K562 (cell line): ENCODE measurements around the gene FAM133A.

Source experiments
- CREM ChIP-seq: IDR thresholded peaks from 2 replicates; pipeline ENCODE4 v1.6.1; 2014; ENCODE audit warnings: antibody characterized with exemption, low read depth
- FOXM1 ChIP-seq, 2 experiments: fragments of 450-650 bp in 1 of 2; sonication (generic) in 1 of 2; formaldehyde crosslinking in 1 of 2; IDR thresholded peaks; 2 replicates each; pipeline versions ENCODE4 v1.6.1 to v1.9.0; 2017 to 2022; ENCODE audit warnings: low read depth in 2 of 2, mild to moderate bottlenecking in 2 of 2, missing genetic modification reagents in 1 of 2, moderate library complexity in 1 of 2
- GABPB2 ChIP-seq: fragments of 250-450 bp; sonication (Bioruptor Pico); conservative IDR thresholded peaks from 2 replicates; pipeline ENCODE4 v1.5.1; 2021; ENCODE audit warnings: mild to moderate bottlenecking
- HDAC6 ChIP-seq: IDR thresholded peaks from 2 replicates; pipeline ENCODE4 v1.6.1; 2012; ENCODE audit warnings: low read depth, mild to moderate bottlenecking, control low read depth, inconsistent platforms, low read length, moderate library complexity
- JUN ChIP-seq, 2 experiments: sonication (generic) in 1 of 2; formaldehyde crosslinking in 1 of 2; IDR thresholded peaks; 2 replicates each; pipeline versions ENCODE4 v1.6.1 to v1.8.0; 2012 to 2022; ENCODE audit warnings: borderline replicate concordance in 2 of 2, mild to moderate bottlenecking in 2 of 2, improper control_type of control experiment in 1 of 2, low read depth in 1 of 2, low read length in 1 of 2, missing genetic modification reagents in 1 of 2
- MXI1 ChIP-seq: IDR thresholded peaks from 2 replicates; pipeline ENCODE4 v1.6.1; 2011; ENCODE audit warnings: low read depth, mild to moderate bottlenecking, improper control_type of control experiment, low read length
- NFIC ChIP-seq: fragments of 450-650 bp; IDR thresholded peaks from 2 replicates; pipeline ENCODE4 v1.6.1; 2017; ENCODE audit warnings: mild to moderate bottlenecking, inconsistent platforms
- NR3C1 ChIP-seq: sonication (generic); formaldehyde crosslinking; IDR thresholded peaks from 2 replicates; pipeline ENCODE4 v1.8.1; 2022; ENCODE audit warnings: missing genetic modification reagents
- POLR2A ChIP-seq: fragments of 450-650 bp; conservative IDR thresholded peaks from 2 replicates; pipeline ENCODE4 v1.6.1; 2016
- SMC3 ChIP-seq: conservative IDR thresholded peaks from 2 replicates; pipeline ENCODE4 v1.6.1; 2011; ENCODE audit warnings: low read depth, low read length, improper control_type of control experiment; ENCODE audit not compliant: insufficient read depth
- ZNF444 ChIP-seq: fragments of 250-450 bp; sonication (Bioruptor Pico); IDR thresholded peaks from 2 replicates; pipeline ENCODE4 v1.4.0; 2020; ENCODE audit warnings: mild to moderate bottlenecking, moderate library complexity
- TF ChIP-seq, protein P1 (sequence below), 3 experiments: IDR thresholded peaks in 2 of 3; conservative IDR thresholded peaks in 1 of 3; 2 replicates each; pipeline ENCODE4 v1.5.1; 2011 to 2012; ENCODE audit warnings: low read length in 3 of 3, mild to moderate bottlenecking in 3 of 3, control low read depth in 2 of 3, improper control_type of control experiment in 1 of 3, inconsistent platforms in 1 of 3, low read depth in 1 of 3, mixed read lengths in 1 of 3, moderate library complexity in 1 of 3; ENCODE audit not compliant: insufficient read depth in 2 of 3
- TF ChIP-seq, protein P2 (sequence below): sonication (generic); formaldehyde crosslinking; IDR thresholded peaks from 2 replicates; pipeline ENCODE4 v1.8.1; 2023; ENCODE audit warnings: mild to moderate bottlenecking, missing genetic modification reagents
- TF ChIP-seq, protein P3 (sequence below): sonication (generic); formaldehyde crosslinking; IDR thresholded peaks from 2 replicates; pipeline ENCODE4 v1.9.0; 2022; ENCODE audit warnings: mild to moderate bottlenecking, missing genetic modification reagents

DNA sequence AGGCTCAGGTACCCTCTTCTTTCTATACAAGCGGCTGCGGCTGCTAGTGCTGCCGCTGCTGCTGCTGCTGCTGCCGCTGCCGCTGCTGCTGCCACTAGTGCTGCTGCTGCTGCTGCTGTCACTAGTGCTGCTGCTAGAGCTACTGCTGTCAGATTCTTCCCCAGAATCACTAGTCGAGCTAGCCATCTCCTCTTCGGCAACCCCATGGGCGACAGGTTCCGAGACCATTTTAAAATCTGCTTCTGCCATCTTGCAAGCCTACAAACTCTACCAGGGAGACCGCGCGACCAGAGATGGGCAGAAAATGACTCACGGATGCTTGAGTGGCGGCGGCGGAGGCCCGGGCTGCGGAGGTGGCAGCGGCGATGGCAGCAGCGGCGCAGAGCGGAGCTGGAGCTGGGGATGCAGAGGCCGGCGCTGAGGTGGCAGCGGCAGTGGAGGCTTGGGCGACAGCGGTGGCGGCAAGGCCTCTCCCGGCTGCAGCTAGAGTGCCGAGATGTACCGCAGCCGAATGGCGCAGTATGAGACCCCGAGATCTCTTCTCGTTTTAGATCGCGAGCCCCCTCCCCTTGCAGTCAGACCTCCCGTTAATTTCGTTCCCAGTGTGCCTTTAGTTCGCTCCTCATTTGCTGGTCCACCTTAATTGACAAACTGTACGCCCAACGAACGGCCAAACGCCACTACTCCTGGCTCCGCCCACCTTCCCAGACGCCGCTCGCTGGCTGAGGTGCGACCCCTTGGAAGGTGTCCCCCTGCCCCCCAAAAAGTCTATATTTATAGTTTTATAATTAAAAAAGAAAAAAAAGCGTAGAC lies 744 bp upstream of the FAM133A start, which contains the start of gene NAP1L3:
- TF ChIP-seq ZNF444 (CRISPR knock-in tag) (no peak), NFIC (no peak), MXI1 (no peak), POLR2A (no peak), CREM (no peak), SMC3 (no peak), HDAC6 (no peak), NR3C1 (CRISPR knock-in tag) (no peak), JUN (IDR thresholded peaks at IDR 0.05; ENCODE audit: borderline replicate concordance, low read depth, low read length) (no peak), JUN (CRISPR knock-in tag; IDR thresholded peaks at IDR 0.05; ENCODE audit: borderline replicate concordance) (no peak), GABPB2 (CRISPR knock-in tag) (no peak), FOXM1 (IDR thresholded peaks at IDR 0.05; ENCODE audit: low read depth) (no peak), FOXM1 (CRISPR knock-in tag; IDR thresholded peaks at IDR 0.05; ENCODE audit: low read depth) (no peak)
- TF ChIP-seq, protein P1, sequence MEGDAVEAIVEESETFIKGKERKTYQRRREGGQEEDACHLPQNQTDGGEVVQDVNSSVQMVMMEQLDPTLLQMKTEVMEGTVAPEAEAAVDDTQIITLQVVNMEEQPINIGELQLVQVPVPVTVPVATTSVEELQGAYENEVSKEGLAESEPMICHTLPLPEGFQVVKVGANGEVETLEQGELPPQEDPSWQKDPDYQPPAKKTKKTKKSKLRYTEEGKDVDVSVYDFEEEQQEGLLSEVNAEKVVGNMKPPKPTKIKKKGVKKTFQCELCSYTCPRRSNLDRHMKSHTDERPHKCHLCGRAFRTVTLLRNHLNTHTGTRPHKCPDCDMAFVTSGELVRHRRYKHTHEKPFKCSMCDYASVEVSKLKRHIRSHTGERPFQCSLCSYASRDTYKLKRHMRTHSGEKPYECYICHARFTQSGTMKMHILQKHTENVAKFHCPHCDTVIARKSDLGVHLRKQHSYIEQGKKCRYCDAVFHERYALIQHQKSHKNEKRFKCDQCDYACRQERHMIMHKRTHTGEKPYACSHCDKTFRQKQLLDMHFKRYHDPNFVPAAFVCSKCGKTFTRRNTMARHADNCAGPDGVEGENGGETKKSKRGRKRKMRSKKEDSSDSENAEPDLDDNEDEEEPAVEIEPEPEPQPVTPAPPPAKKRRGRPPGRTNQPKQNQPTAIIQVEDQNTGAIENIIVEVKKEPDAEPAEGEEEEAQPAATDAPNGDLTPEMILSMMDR (IDR thresholded peaks at IDR 0.05 in 2 of 3, conservative IDR thresholded peaks at IDR 0.05 in 1 of 3; ENCODE audit: insufficient read depth in 2 of 3, low read depth in 1 of 3, low read length in 3 of 3): no peak
- TF ChIP-seq, protein P2, sequence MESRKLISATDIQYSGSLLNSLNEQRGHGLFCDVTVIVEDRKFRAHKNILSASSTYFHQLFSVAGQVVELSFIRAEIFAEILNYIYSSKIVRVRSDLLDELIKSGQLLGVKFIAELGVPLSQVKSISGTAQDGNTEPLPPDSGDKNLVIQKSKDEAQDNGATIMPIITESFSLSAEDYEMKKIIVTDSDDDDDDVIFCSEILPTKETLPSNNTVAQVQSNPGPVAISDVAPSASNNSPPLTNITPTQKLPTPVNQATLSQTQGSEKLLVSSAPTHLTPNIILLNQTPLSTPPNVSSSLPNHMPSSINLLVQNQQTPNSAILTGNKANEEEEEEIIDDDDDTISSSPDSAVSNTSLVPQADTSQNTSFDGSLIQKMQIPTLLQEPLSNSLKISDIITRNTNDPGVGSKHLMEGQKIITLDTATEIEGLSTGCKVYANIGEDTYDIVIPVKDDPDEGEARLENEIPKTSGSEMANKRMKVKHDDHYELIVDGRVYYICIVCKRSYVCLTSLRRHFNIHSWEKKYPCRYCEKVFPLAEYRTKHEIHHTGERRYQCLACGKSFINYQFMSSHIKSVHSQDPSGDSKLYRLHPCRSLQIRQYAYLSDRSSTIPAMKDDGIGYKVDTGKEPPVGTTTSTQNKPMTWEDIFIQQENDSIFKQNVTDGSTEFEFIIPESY (CRISPR knock-in tag): no peak
- TF ChIP-seq, protein P3, sequence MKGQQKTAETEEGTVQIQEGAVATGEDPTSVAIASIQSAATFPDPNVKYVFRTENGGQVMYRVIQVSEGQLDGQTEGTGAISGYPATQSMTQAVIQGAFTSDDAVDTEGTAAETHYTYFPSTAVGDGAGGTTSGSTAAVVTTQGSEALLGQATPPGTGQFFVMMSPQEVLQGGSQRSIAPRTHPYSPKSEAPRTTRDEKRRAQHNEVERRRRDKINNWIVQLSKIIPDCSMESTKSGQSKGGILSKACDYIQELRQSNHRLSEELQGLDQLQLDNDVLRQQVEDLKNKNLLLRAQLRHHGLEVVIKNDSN (CRISPR knock-in tag): no peak
